GM23248 (cell line): Measurements from ENCODE around the gene LGI4. TPM values are rescaled to one million over a fixed set of nuclear protein-coding genes. Genes with fewer than 3 reads are reported as not detected.

ENCODE experiments used
- DNase-seq: peaks from one replicate; pipeline ENCODE4 v3.0.0-alpha.2; 2015
- H2AFZ ChIP-seq: fragments of 200-600 bp; sonication (generic); 2 replicates; pipeline ENCODE4 v1.6.1; 2016; ENCODE audit warnings: antibody characterized with exemption
- H3F3A ChIP-seq: fragments of 200-600 bp; sonication (generic); 2 replicates; pipeline ENCODE4 v1.6.1; 2016; ENCODE audit warnings: mild to moderate bottlenecking, antibody characterized with exemption, mixed run types; ENCODE audit not compliant: insufficient read depth
- H3K27ac ChIP-seq: fragments of 200-600 bp; sonication (generic); 2 replicates; pipeline ENCODE4 v1.5.1; 2016; ENCODE audit warnings: mild to moderate bottlenecking
- H3K27me3 ChIP-seq: fragments of 200-600 bp; sonication (generic); replicated peaks from 2 replicates; pipeline ENCODE4 v1.6.1; 2016; ENCODE audit warnings: mild to moderate bottlenecking; ENCODE audit not compliant: insufficient read depth
- H3K36me3 ChIP-seq: fragments of 200-600 bp; sonication (generic); 2 replicates; pipeline ENCODE4 v1.6.1; 2016; ENCODE audit warnings: low read depth, mild to moderate bottlenecking
- H3K4me1 ChIP-seq: fragments of 200-600 bp; sonication (generic); 2 replicates; pipeline ENCODE4 v1.6.1; 2016; ENCODE audit warnings: mild to moderate bottlenecking; ENCODE audit not compliant: insufficient read depth
- H3K4me2 ChIP-seq: fragments of 200-600 bp; sonication (generic); one replicate; pipeline ENCODE4 v1.6.1; 2016; ENCODE audit warnings: mild to moderate bottlenecking; ENCODE audit not compliant: unreplicated experiment
- H3K4me3 ChIP-seq: fragments of 200-600 bp; sonication (generic); 2 replicates; pipeline ENCODE4 v1.5.1; 2016; ENCODE audit warnings: mild to moderate bottlenecking
- H3K79me2 ChIP-seq: fragments of 200-600 bp; sonication (generic); 2 replicates; pipeline ENCODE4 v1.6.1; 2016; ENCODE audit warnings: mild to moderate bottlenecking; ENCODE audit not compliant: insufficient read depth
- H3K9ac ChIP-seq: fragments of 200-600 bp; sonication (generic); 2 replicates; pipeline ENCODE4 v1.6.1; 2016; ENCODE audit warnings: mild to moderate bottlenecking
- H3K9me2 ChIP-seq: fragments of 200-600 bp; sonication (generic); 2 replicates; pipeline ENCODE4 v1.6.1; 2016; ENCODE audit warnings: mixed run types, mild to moderate bottlenecking, moderate library complexity; ENCODE audit not compliant: insufficient read depth
- H3K9me3 ChIP-seq: fragments of 200-600 bp; sonication (generic); one replicate; pipeline ENCODE4 v1.6.1; 2017; ENCODE audit warnings: low read depth
- H4K20me1 ChIP-seq: fragments of 200-600 bp; sonication (generic); 2 replicates; pipeline ENCODE4 v1.6.0; 2016; ENCODE audit not compliant: insufficient read depth
- EZH2 ChIP-seq: fragments of 200-600 bp; sonication (generic); IDR thresholded peaks from 2 replicates; pipeline ENCODE4 v1.6.1; 2018; ENCODE audit warnings: antibody characterized with exemption, mild to moderate bottlenecking; ENCODE audit not compliant: insufficient read depth, poor library complexity, severe bottlenecking
- EZH2phosphoT487 ChIP-seq: fragments of 200-600 bp; sonication (generic); IDR thresholded peaks from 2 replicates; pipeline ENCODE4 v1.6.1; 2018; ENCODE audit warnings: antibody characterized with exemption, moderate library complexity, mild to moderate bottlenecking, low read depth; ENCODE audit not compliant: insufficient read depth
- WGBS, 2 experiments: methylation state at CpG; one replicate each; pipeline ENCODE4 v1.1.6; 2015 to 2017; ENCODE audit warnings: low lambda C conversion rate in 2 of 2, low coverage in 1 of 2; ENCODE audit errors: missing lambda C conversion rate in 2 of 2; 5-methylcytosine and 5-hydroxymethylcytosine counted together
- in situ Hi-C: fragments of 300-500 bp; cut with MboI; formaldehyde crosslinking; loops from 2 replicates; pipeline ENCODE4 v1.15.0; 2020
- polyA plus RNA-seq: library from polyadenylated mRNA; unstranded; fragments of >200 nt; fragmentation: Nextera tagmentation; extraction: Ambion mirVana; gene quantifications from 2 replicates; pipeline ENCODE4 v1.2.1, GENCODE V29; 2016
- total RNA-seq: library from RNA; depleted of rRNA; stranded (reverse); fragments of >200 nt; shearing (Covaris generic); gene quantifications from 2 replicates; pipeline ENCODE4 v1.2.3, GENCODE V29; 2014

The LGI4 gene
- total and polyA plus RNA-seq, 2 experiments from 2014 or later: 0.06 to 0.86 TPM

DNA sequence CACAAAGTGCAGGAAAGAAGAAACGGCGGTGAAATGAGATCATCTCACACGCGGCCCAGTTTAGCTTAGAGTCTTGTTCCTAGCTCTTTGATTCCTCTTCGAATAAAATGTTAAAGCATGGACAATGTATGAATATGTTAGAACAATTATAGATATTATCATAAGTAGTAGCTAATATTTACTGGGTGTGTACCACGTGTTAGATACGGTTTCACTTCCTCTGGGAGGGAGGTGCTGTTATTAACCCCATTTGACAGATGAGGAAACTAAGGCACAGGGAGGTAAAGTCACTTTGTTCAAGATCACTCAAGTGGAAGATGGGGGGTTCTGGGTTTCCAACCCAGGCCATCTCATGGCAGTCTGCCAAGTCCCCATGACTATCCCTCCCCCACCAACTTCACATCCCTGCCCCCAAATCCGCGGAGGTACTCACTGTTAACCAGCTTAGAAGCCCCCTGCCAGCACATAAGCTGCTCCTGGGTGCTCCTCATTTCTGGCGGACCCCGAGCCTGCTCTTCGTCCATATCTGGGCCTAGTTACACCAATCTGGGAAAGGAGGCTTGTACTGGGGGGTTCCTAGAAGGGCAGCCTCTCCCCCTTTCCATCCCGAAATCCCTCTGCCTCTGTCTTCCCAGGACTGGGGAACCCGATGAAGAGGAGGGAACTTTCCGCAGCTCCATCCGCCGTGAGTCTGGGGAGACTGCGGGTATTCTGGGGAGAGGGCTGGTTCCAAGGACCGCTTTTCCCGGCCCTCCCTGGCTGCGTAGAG lies 7.2 kb upstream of the LGI4 start:
- Histone ChIP-seq H3K27me3 (peaks cover 9% of the 10 kb centered on the region), H3K4me1 (peaks cover 13% of the 10 kb centered on the region; the same call in 1 of the 2 replicates), H3K9me3 (no peaks in the 10 kb centered on the region), H3F3A (no peaks in the 10 kb centered on the region), H2AFZ (no peak overlapping the region), H4K20me1 (no peaks in the 10 kb centered on the region), H3K36me3 (no peaks in the 10 kb centered on the region), H3K27ac (no peak overlapping the region), H3K9ac (no peak overlapping the region), H3K79me2 (no peaks in the 10 kb centered on the region), H3K9me2 (no peaks in the 10 kb centered on the region), H3K4me2 (no peak overlapping the region), H3K4me3 (no peak overlapping the region)
- WGBS, 2 experiments: 79 to 85% methylated on average over 20 to 21 of the region's 21 CpGs
- no peak for TF ChIP-seq EZH2
- TF ChIP-seq EZH2phosphoT487: no peak
- in situ Hi-C loops: no loop called here
- DNase-seq: no peak

- TF ChIP-seq EZH2phosphoT487 (no peak), EZH2 (no peak)
- Histone ChIP-seq H3K9ac (no peak overlapping the region), H3K4me3 (no peak overlapping the region), H3K4me1 (peaks cover 13% of the 10 kb centered on the region; the same call in 1 of the 2 replicates), H3K4me2 (no peak overlapping the region), H3K9me2 (no peaks in the 10 kb centered on the region), H3K9me3 (no peaks in the 10 kb centered on the region), H3F3A (no peaks in the 10 kb centered on the region), H2AFZ (no peak overlapping the region), H3K27me3 (peaks cover 10% of the 10 kb centered on the region), H3K79me2 (no peaks in the 10 kb centered on the region), H3K36me3 (no peaks in the 10 kb centered on the region), H4K20me1 (no peaks in the 10 kb centered on the region), H3K27ac (no peak overlapping the region)
- DNase-seq: peak; percentile 92
- 18 to 23% methylated on average over 25 to 48 of the region's 48 CpGs for WGBS, 2 experiments
- in situ Hi-C loops: no loop called here
These were observed 6.3 kb upstream of the LGI4 start for GRCh38 chr19:35140962-35141836.

DNA sequence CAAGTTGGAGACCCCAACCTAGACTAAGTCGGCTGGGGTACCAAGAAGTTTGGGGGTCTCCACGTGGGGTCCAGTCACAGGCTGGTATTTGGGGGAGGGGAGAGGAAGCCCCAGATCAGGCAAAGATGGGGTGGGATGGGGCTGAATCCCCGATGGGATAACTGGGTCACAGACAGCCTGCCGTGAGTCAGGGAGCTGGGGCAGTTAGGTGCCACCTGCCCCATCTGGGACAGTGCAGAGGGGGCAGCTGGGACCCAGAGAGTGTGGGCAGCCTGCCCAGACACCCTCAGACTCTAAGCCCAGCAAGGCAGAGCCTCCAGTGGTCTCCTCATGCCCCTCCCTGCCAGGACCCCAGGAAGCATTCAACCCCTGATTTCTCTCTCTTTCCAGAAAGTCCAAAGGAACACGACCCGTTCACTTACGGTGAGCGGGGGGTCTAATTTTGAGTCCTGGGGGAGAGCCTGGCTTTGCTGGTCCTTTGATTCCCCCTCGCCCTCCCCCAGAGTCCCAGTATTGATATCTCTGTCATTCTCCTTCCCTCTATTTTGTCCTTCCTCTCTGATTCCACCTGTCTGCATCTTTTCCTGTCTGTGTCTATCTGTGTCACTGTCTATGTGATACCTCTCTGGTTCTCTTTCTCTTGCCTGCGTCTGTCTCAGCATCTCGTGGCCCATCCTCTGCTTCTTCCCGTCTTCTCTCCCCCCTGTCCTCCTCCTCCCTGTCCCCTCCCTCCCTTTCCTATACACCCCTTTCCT lies 5.5 kb upstream of the LGI4 start:
- H3K27ac ChIP-seq: no peak overlapping the region
- no peak overlapping the region for H2AFZ ChIP-seq
- H3K9ac ChIP-seq: no peak overlapping the region
- H3K4me3 ChIP-seq: no peak overlapping the region
- WGBS, 2 experiments: 41 to 50% methylated on average over 7 to 12 of the region's 12 CpGs
- H3K79me2 ChIP-seq: no peaks in the 10 kb centered on the region
- no peak for TF ChIP-seq EZH2
- no peak for TF ChIP-seq EZH2phosphoT487
- no peaks in the 10 kb centered on the region for H3K9me2 ChIP-seq
- no peaks in the 10 kb centered on the region for H3F3A ChIP-seq
- H3K9me3 ChIP-seq: no peaks in the 10 kb centered on the region
- in situ Hi-C loops: no loop called here
- H3K4me1 ChIP-seq: peaks cover 13% of the 10 kb centered on the region; the same call in 1 of the 2 replicates
- H4K20me1 ChIP-seq: no peaks in the 10 kb centered on the region
- DNase-seq: no peak
- peaks cover 10% of the 10 kb centered on the region for H3K27me3 ChIP-seq
- H3K36me3 ChIP-seq: no peaks in the 10 kb centered on the region
- H3K4me2 ChIP-seq: no peak overlapping the region

- 40 to 41% methylated on average over 17 to 18 of the region's 18 CpGs for WGBS, 2 experiments
- no peak within 1 kb of the TSS for H3K27ac ChIP-seq
- in situ Hi-C loops: no loop called here
These were observed 3.5 kb upstream of the LGI4 start, which contains the start of gene FXYD1 for GRCh38 chr19:35138305-35138892. FXYD1 (plus strand) TSS chr19:35138824; CDS start chr19:35140080, 1,256 bp downstream.

More at GRCh38 chr19:35138305-35138892, 3.5 kb upstream of the LGI4 start, which contains the start of gene FXYD1:
- no peak for DNase-seq
- H3F3A ChIP-seq: no peaks in the 10 kb centered on the region
- peaks cover 10% of the 10 kb centered on the region for H3K27me3 ChIP-seq
- no peak within 1 kb of the TSS for H3K4me3 ChIP-seq
- TF ChIP-seq EZH2 (no peak), EZH2phosphoT487 (no peak)
- H3K9ac ChIP-seq: peak within 1 kb of the TSS; percentile 51
- H3K36me3 ChIP-seq: no peaks in the 10 kb centered on the region
- peaks cover 13% of the 10 kb centered on the region; the same call in 1 of the 2 replicates for H3K4me1 ChIP-seq
- H4K20me1 ChIP-seq: no peaks in the 10 kb centered on the region
- no peak within 1 kb of the TSS for H3K4me2 ChIP-seq
- H3K79me2 ChIP-seq: no peaks in the 10 kb centered on the region
- H3K9me2 ChIP-seq: no peaks in the 10 kb centered on the region
- peak within 1 kb of the TSS; percentile 61 for H2AFZ ChIP-seq
- H3K9me3 ChIP-seq: no peaks in the 10 kb centered on the region
